HepG2 (cell line): ENCODE data around the gene SRSF2.

ENCODE experiments used
- CBX5 ChIP-seq: sonication (generic); formaldehyde crosslinking; IDR thresholded peaks from 2 replicates; pipeline ENCODE4 v1.4.0; 2020; ENCODE audit warnings: missing genetic modification reagents, borderline replicate concordance
- DPF2 ChIP-seq: sonication (generic); formaldehyde crosslinking; IDR thresholded peaks from 2 replicates; pipeline ENCODE4 v1.4.0; 2020; ENCODE audit warnings: mild to moderate bottlenecking, low read depth, missing genetic modification reagents, borderline replicate concordance
- ESRRA ChIP-seq: sonication (generic); formaldehyde crosslinking; IDR thresholded peaks from 2 replicates; pipeline ENCODE4 v1.5.1; 2020; ENCODE audit warnings: mild to moderate bottlenecking, low read depth, missing genetic modification reagents
- ETS1 ChIP-seq: sonication (generic); formaldehyde crosslinking; IDR thresholded peaks from 2 replicates; pipeline ENCODE4 v1.4.0; 2020; ENCODE audit warnings: missing genetic modification reagents
- EZH2 ChIP-seq: conservative IDR thresholded peaks from 2 replicates; pipeline ENCODE4 v1.6.1; 2012; ENCODE audit warnings: mild to moderate bottlenecking, low read depth, low read length, moderate library complexity
- GABPB1 ChIP-seq: IDR thresholded peaks from 2 replicates; pipeline ENCODE4 v1.6.1; 2016; ENCODE audit warnings: mild to moderate bottlenecking, missing genetic modification reagents, moderate library complexity, missing compliant biosample characterization
- HDAC6 ChIP-seq: fragments of 200-600 bp; sonication (generic); IDR thresholded peaks from 2 replicates; pipeline ENCODE4 v1.7.0; 2017; ENCODE audit warnings: mild to moderate bottlenecking, antibody characterized with exemption, low read length, low read depth
- JUN ChIP-seq: sonication (generic); formaldehyde crosslinking; IDR thresholded peaks from 2 replicates; pipeline ENCODE4 v1.4.0; 2020; ENCODE audit warnings: mild to moderate bottlenecking, missing genetic modification reagents
- PAX8 ChIP-seq: sonication (generic); formaldehyde crosslinking; IDR thresholded peaks from 2 replicates; pipeline ENCODE4 v1.8.0; 2022; ENCODE audit warnings: mild to moderate bottlenecking, missing genetic modification reagents, borderline replicate concordance
- POLR2A ChIP-seq, 2 experiments: IDR thresholded peaks; 2 replicates each; pipeline ENCODE4 v1.6.1; 2011; ENCODE audit warnings: low read depth in 2 of 2, low read length in 2 of 2, mild to moderate bottlenecking in 1 of 2, moderate library complexity in 1 of 2; ENCODE audit not compliant: insufficient read depth in 1 of 2
- PTBP1 ChIP-seq: fragments of 200-400 bp; formaldehyde crosslinking; IDR thresholded peaks from 2 replicates; pipeline ENCODE4 v1.6.1; 2018; ENCODE audit warnings: low read length, low read depth; ENCODE audit not compliant: poor library complexity, severe bottlenecking
- RAD21 ChIP-seq: fragments of 450-650 bp; formaldehyde crosslinking; IDR thresholded peaks from 2 replicates; pipeline ENCODE4 v1.5.0; 2020; ENCODE audit warnings: mild to moderate bottlenecking
- SSRP1 ChIP-seq: IDR thresholded peaks from 2 replicates; pipeline ENCODE4 v1.6.1; 2016; ENCODE audit warnings: control low read depth
- STAG1 ChIP-seq: sonication (generic); formaldehyde crosslinking; IDR thresholded peaks from 2 replicates; pipeline ENCODE4 v1.4.0; 2020; ENCODE audit warnings: missing genetic modification reagents

GRCh38 chr17:76700617-76701470 lies 36.3 kb downstream of the SRSF2 start:
- no peak for TF ChIP-seq RAD21 (CRISPR knock-in tag)
- TF ChIP-seq SSRP1 = no peak
- no peak for TF ChIP-seq STAG1 (CRISPR knock-in tag)
- no peak for TF ChIP-seq EZH2
- peak; percentile 83; the same call in 1 of the 2 replicates for TF ChIP-seq DPF2
- TF ChIP-seq ETS1 (CRISPR knock-in tag) = no peak
- peak; percentile 93 for TF ChIP-seq JUN (CRISPR knock-in tag)
- TF ChIP-seq GABPB1 (CRISPR knock-in tag) = peak; percentile 75
- TF ChIP-seq CBX5 (CRISPR knock-in tag) = no peak
- TF ChIP-seq PTBP1 = no peak
- 0 out of 4 replicates have a peak, but pooled peaks of 1 of the 2 experiments have one; percentile 34 for TF ChIP-seq POLR2A (IDR thresholded peaks at IDR 0.05; ENCODE audit: insufficient read depth in 1 of 2, low read depth in 2 of 2, low read length in 2 of 2)
- no peak for TF ChIP-seq HDAC6
- TF ChIP-seq PAX8 (CRISPR knock-in tag) = 0 out of 2 replicates have a peak, but pooled peaks have one; percentile 68
- TF ChIP-seq ESRRA = peak; percentile 95
